K562 (cell line): ENCODE results near the gene UROD. TPM values are rescaled to one million over a fixed set of nuclear protein-coding genes. Genes with fewer than 3 reads are reported as not detected.
A peak's percentile ranks its signal among the peaks of the same experiment; 100 is the strongest.

Source experiments
- BRD9 ChIP-seq: fragments of 450-650 bp; IDR thresholded peaks from 2 replicates; pipeline ENCODE4 v1.6.1; 2018; ENCODE audit warnings: low read depth; ENCODE audit not compliant: partially characterized antibody
- EP400 ChIP-seq: fragments of 450-650 bp; IDR thresholded peaks from 2 replicates; pipeline ENCODE4 v1.6.1; 2017; ENCODE audit warnings: antibody characterized with exemption, mild to moderate bottlenecking, moderate library complexity
- FOXK2 ChIP-seq, 2 experiments: fragments of 450-650 bp; IDR thresholded peaks in 1 of 2; conservative IDR thresholded peaks in 1 of 2; 2 replicates each; pipeline ENCODE4 v1.6.1; 2016; ENCODE audit warnings: low read depth in 2 of 2, mild to moderate bottlenecking in 1 of 2
- ILF3 ChIP-seq: fragments of 450-650 bp; IDR thresholded peaks from 2 replicates; pipeline ENCODE4 v1.6.1; 2018; ENCODE audit warnings: antibody characterized with exemption, mild to moderate bottlenecking, moderate library complexity, borderline replicate concordance
- KAT7 ChIP-seq: sonication (generic); formaldehyde crosslinking; IDR thresholded peaks from 2 replicates; pipeline ENCODE4 v1.8.0; 2022; ENCODE audit warnings: missing genetic modification reagents, mild to moderate bottlenecking, borderline replicate concordance
- MNT ChIP-seq, 2 experiments: fragments of 450-650 bp; conservative IDR thresholded peaks; 2 replicates each; pipeline ENCODE4 v1.6.1; 2017; ENCODE audit warnings: mild to moderate bottlenecking in 2 of 2, moderate library complexity in 2 of 2
- MYBL2 ChIP-seq, 2 experiments: fragments of 450-650 bp in 1 of 2; sonication (generic) in 1 of 2; formaldehyde crosslinking in 1 of 2; IDR thresholded peaks; 2 replicates each; pipeline versions ENCODE4 v1.6.1 to v1.8.1; 2017 to 2022; ENCODE audit warnings: borderline replicate concordance in 1 of 2, inconsistent platforms in 1 of 2, low read depth in 1 of 2, mild to moderate bottlenecking in 1 of 2, missing genetic modification reagents in 1 of 2, moderate library complexity in 1 of 2
- NCOA4 ChIP-seq: fragments of 450-650 bp; IDR thresholded peaks from 2 replicates; pipeline ENCODE4 v1.6.1; 2018; ENCODE audit warnings: mild to moderate bottlenecking; ENCODE audit not compliant: partially characterized antibody
- NRF1 ChIP-seq, 2 experiments: fragments of 450-650 bp; IDR thresholded peaks in 1 of 2; conservative IDR thresholded peaks in 1 of 2; 2 replicates each; pipeline ENCODE4 v1.6.1; 2014; ENCODE audit warnings: mild to moderate bottlenecking in 2 of 2
- PATZ1 ChIP-seq: fragments of 250-450 bp; sonication (Bioruptor Pico); IDR thresholded peaks from 2 replicates; pipeline ENCODE4 v1.5.0; 2020; ENCODE audit warnings: mild to moderate bottlenecking, borderline replicate concordance
- SETDB1 ChIP-seq: IDR thresholded peaks from one replicate; pipeline ENCODE4 v1.6.1; 2012; ENCODE audit warnings: low read length, control low read depth, inconsistent platforms
- SMAD1 ChIP-seq: fragments of 150-350 bp; IDR thresholded peaks from 2 replicates; pipeline ENCODE4 v1.6.1; 2014; ENCODE audit warnings: low read length, low read depth; ENCODE audit not compliant: partially characterized antibody
- SRSF3 ChIP-seq: fragments of 200-400 bp; formaldehyde crosslinking; IDR thresholded peaks from 2 replicates; pipeline ENCODE4 v1.6.1; 2016; ENCODE audit warnings: mild to moderate bottlenecking, low read length, moderate library complexity; ENCODE audit not compliant: insufficient read depth
- TRIM24 ChIP-seq, 2 experiments: fragments of 450-650 bp; IDR thresholded peaks; 2 replicates each; pipeline ENCODE4 v1.6.1; 2016
- ZNF133 ChIP-seq: fragments of 250-450 bp; sonication (Bioruptor Pico); IDR thresholded peaks from 2 replicates; pipeline ENCODE4 v1.4.0; 2020; ENCODE audit warnings: mild to moderate bottlenecking
- ZNF347 ChIP-seq: fragments of 450-650 bp; formaldehyde crosslinking; IDR thresholded peaks from 2 replicates; pipeline ENCODE4 v1.4.0; 2020; ENCODE audit warnings: low read depth, mild to moderate bottlenecking, moderate library complexity
- ZNF354B ChIP-seq: fragments of 250-450 bp; sonication (Bioruptor Pico); IDR thresholded peaks from 2 replicates; pipeline ENCODE4 v1.4.0; 2020
- ZNF512 ChIP-seq: IDR thresholded peaks from 2 replicates; pipeline ENCODE4 v1.6.1; 2016; ENCODE audit warnings: missing genetic modification characterization, missing compliant biosample characterization
- ZNF583 ChIP-seq: fragments of 250-450 bp; sonication (Bioruptor Pico); IDR thresholded peaks from 2 replicates; pipeline ENCODE4 v1.4.0; 2020
- ZNF589 ChIP-seq: fragments of 200-800 bp; sonication (Bioruptor generic); IDR thresholded peaks from 2 replicates; pipeline ENCODE4 v1.6.1; 2016; ENCODE audit warnings: low read depth, missing genetic modification characterization, missing compliant biosample characterization
- ZNF695 ChIP-seq: fragments of 450-650 bp; formaldehyde crosslinking; IDR thresholded peaks from 2 replicates; pipeline ENCODE4 v1.4.0; 2020; ENCODE audit warnings: mild to moderate bottlenecking, moderate library complexity
- ZNF830 ChIP-seq: fragments of 250-450 bp; sonication (Bioruptor Pico); IDR thresholded peaks from 2 replicates; pipeline ENCODE4 v1.5.0; 2021; ENCODE audit warnings: mild to moderate bottlenecking
- polyA plus RNA-seq, 8 experiments: library from polyadenylated mRNA; depleted of rRNA in 4 of 8; stranded (reverse) in 5 of 8; unstranded in 3 of 8; fragments of >200 nt; fragmentation: Nextera tagmentation in 2 of 8; fragmentation: Illumina TruSeq in 1 of 8; extraction: Ambion mirVana in 2 of 8; extraction: Trizol in 1 of 8; gene quantifications; 2 replicates each; pipeline versions ENCODE4 v1.2.1 to v1.2.3, GENCODE V29; 2011 to 2014; ENCODE audit warnings: inconsistent platforms in 1 of 8, missing spikeins in 1 of 8
- total RNA-seq, 7 experiments: library from RNA; depleted of rRNA in 6 of 7; stranded (reverse); fragments of >200 nt in 6 of 7; fragmentation: Illumina TruSeq in 2 of 7; extraction: Trizol in 2 of 7; gene quantifications; 2 replicates each; pipeline versions ENCODE4 v1.2.1 to v1.2.3, GENCODE V29; 2011 to 2021; ENCODE audit warnings: low replicate concordance in 1 of 7

Gene UROD
- total and polyA plus RNA-seq, 9 of the 15 experiments (the other 6 are each of a cell fraction or from before 2014, with no cell fraction given), result 533 to 2,933 (median 1,100) TPM

GRCh38 chr1:45012639-45013278 lies 705 bp downstream of the UROD start (continued):
- no peak for TF ChIP-seq PATZ1
- no peak for TF ChIP-seq ILF3
- no peak for TF ChIP-seq ZNF354B (CRISPR knock-in tag)
- no peak for TF ChIP-seq ZNF133
- TF ChIP-seq EP400, result peak; percentile 90
- no peak for TF ChIP-seq NCOA4
- TF ChIP-seq ZNF589 (CRISPR knock-in tag), result peak; percentile 84
- peak; percentile 90 to 95 for TF ChIP-seq TRIM24 (IDR thresholded peaks at IDR 0.05)
- no peak for TF ChIP-seq ZNF830 (CRISPR knock-in tag)
- no peak for TF ChIP-seq ZNF512 (tag)
- no peak for TF ChIP-seq ZNF695 (CRISPR knock-in tag)
- no peak for TF ChIP-seq BRD9
- TF ChIP-seq ZNF583 (CRISPR knock-in tag), result no peak
- no peak for TF ChIP-seq SETDB1
- peak; percentile 87 to 95 for TF ChIP-seq MNT (conservative IDR thresholded peaks at IDR 0.05)
- no peak for TF ChIP-seq ZNF347 (CRISPR knock-in tag)
- TF ChIP-seq KAT7 (CRISPR knock-in tag), result peak; percentile 98; the same call in 1 of the 2 replicates
- no peak for TF ChIP-seq SRSF3
- TF ChIP-seq FOXK2 (conservative IDR thresholded peaks at IDR 0.05 in 1 of 2, IDR thresholded peaks at IDR 0.05 in 1 of 2; ENCODE audit: low read depth in 2 of 2), result peak in 1 of 2 experiments; percentile 42; a peak in 2 of 4 replicates
- TF ChIP-seq NRF1 (conservative IDR thresholded peaks at IDR 0.05 in 1 of 2, IDR thresholded peaks at IDR 0.05 in 1 of 2), result peak; percentile 86 to 88
- TF ChIP-seq MYBL2 (IDR thresholded peaks at IDR 0.05; ENCODE audit: low read depth), result no peak
- no peak for TF ChIP-seq MYBL2 (CRISPR knock-in tag; IDR thresholded peaks at IDR 0.05; ENCODE audit: borderline replicate concordance)
- no peak for TF ChIP-seq SMAD1
